Measurements from ENCODE around the gene EPHB4.

The EPHB4 gene

GRCh38 chr7:100825215-100825671, 2.1 kb downstream of the EPHB4 start:
- DNase-seq = no peak
- TF ChIP-seq, protein P1, sequence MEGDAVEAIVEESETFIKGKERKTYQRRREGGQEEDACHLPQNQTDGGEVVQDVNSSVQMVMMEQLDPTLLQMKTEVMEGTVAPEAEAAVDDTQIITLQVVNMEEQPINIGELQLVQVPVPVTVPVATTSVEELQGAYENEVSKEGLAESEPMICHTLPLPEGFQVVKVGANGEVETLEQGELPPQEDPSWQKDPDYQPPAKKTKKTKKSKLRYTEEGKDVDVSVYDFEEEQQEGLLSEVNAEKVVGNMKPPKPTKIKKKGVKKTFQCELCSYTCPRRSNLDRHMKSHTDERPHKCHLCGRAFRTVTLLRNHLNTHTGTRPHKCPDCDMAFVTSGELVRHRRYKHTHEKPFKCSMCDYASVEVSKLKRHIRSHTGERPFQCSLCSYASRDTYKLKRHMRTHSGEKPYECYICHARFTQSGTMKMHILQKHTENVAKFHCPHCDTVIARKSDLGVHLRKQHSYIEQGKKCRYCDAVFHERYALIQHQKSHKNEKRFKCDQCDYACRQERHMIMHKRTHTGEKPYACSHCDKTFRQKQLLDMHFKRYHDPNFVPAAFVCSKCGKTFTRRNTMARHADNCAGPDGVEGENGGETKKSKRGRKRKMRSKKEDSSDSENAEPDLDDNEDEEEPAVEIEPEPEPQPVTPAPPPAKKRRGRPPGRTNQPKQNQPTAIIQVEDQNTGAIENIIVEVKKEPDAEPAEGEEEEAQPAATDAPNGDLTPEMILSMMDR (IDR thresholded peaks at IDR 0.05; ENCODE audit: low read depth, low read length) = no peak
- H3K9me3 ChIP-seq (ENCODE audit: severe bottlenecking) = no peaks in the 10 kb centered on the region
- no peak overlapping the region for H3K27ac ChIP-seq
- H3K27me3 ChIP-seq (ENCODE audit: insufficient read depth, low read depth, severe bottlenecking) = peaks cover 71% of the 10 kb centered on the region
- no peaks in the 10 kb centered on the region for H3K36me3 ChIP-seq
- H3K4me3 ChIP-seq (ENCODE audit: low read depth, low read length) = no peak overlapping the region

- no peaks in the 10 kb centered on the region for H3K9me3 ChIP-seq (ENCODE audit: severe bottlenecking)
- H3K27ac ChIP-seq = no peak overlapping the region
- TF ChIP-seq, protein P1 (IDR thresholded peaks at IDR 0.05; ENCODE audit: low read depth, low read length) = no peak
- no peak overlapping the region for H3K4me3 ChIP-seq (ENCODE audit: low read depth, low read length)
- H3K27me3 ChIP-seq (ENCODE audit: insufficient read depth, low read depth, severe bottlenecking) = peaks cover 65% of the 10 kb centered on the region
- DNase-seq = no peak
- H3K36me3 ChIP-seq = no peaks in the 10 kb centered on the region
These were observed 2.7 kb downstream of the EPHB4 start for GRCh38 chr7:100824499-100825214.

- no peaks in the 10 kb centered on the region for H3K9me3 ChIP-seq (ENCODE audit: severe bottlenecking)
- H3K36me3 ChIP-seq = no peaks in the 10 kb centered on the region
- H3K27me3 ChIP-seq (ENCODE audit: insufficient read depth, low read depth, severe bottlenecking) = peaks cover 54% of the 10 kb centered on the region
- H3K27ac ChIP-seq = no peak overlapping the region
- no peak overlapping the region for H3K4me3 ChIP-seq (ENCODE audit: low read depth, low read length)
- TF ChIP-seq, protein P1 (IDR thresholded peaks at IDR 0.05; ENCODE audit: low read depth, low read length) = no peak
- no peak for DNase-seq
These were observed 3.8 kb downstream of the EPHB4 start for GRCh38 chr7:100823534-100823933.

- no peak overlapping the region for H3K4me3 ChIP-seq (ENCODE audit: low read depth, low read length)
- TF ChIP-seq, protein P1 (IDR thresholded peaks at IDR 0.05; ENCODE audit: low read depth, low read length) = no peak
- no peak for DNase-seq
- H3K27me3 ChIP-seq (ENCODE audit: insufficient read depth, low read depth, severe bottlenecking) = peaks cover 50% of the 10 kb centered on the region
- H3K27ac ChIP-seq = no peak overlapping the region
- H3K36me3 ChIP-seq = no peaks in the 10 kb centered on the region
- H3K9me3 ChIP-seq (ENCODE audit: severe bottlenecking) = no peaks in the 10 kb centered on the region
These were observed 4.2 kb downstream of the EPHB4 start for GRCh38 chr7:100823140-100823525.

DNA sequence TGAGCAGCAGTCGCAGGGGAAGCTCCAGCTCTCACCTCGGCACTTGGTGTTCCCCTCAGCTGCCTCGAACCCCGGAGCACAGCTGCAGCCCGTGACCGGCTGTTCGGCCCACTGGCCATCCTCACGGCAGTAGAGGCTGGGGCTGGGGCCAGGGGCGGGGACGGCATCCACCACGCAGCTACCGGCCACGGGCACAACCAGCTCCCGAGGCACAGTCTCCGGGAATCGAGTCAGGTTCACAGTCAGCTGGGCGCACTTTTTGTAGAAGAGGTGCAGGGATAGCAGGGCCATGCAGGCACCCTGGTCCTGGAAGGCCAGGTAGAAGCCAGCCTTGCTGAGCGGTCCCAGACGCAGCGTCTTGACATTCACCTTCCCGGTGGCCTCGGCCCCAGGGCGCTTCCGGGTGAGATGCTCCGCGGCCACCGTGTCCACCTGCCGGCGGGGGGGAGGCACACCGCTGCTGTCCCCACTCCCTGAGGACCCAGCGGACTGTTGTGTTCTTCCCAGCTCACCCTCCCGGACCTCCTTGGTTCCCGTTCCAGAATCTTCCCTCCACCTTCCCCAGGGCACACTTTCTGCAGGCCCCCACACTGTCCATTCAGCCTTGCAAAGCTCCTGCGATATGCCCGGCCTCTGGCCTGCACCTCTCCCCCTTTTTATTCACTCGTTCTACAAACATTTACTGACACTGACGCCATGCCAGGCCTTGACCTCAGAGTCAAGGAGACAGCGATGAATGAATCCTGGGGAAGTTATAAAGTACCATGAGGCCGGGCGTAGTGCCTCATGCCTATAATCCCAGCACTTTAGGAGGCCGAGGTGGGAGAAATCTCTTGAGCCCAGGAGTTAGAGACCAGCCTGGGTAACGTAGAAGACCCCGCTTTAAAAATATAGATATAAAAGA, 4.8 kb downstream of the EPHB4 start:
- Histone ChIP-seq H3K27ac (no peak overlapping the region), H3K4me3 (ENCODE audit: low read depth, low read length) (no peak overlapping the region), H3K27me3 (ENCODE audit: insufficient read depth, low read depth, severe bottlenecking) (peaks cover 44% of the 10 kb centered on the region), H3K36me3 (no peaks in the 10 kb centered on the region), H3K9me3 (ENCODE audit: severe bottlenecking) (no peaks in the 10 kb centered on the region)
- TF ChIP-seq, protein P1 (IDR thresholded peaks at IDR 0.05; ENCODE audit: low read depth, low read length) = no peak
- DNase-seq = no peak
